SK-N-SH (cell line): ENCODE measurements around the gene TXNDC9. TPM values are rescaled to one million over a fixed set of nuclear protein-coding genes. Genes with fewer than 3 reads are reported as not detected.
A peak's percentile ranks its signal among the peaks of the same experiment; 100 is the strongest.
"Not testable (repeated sequence)": the region's sequence is repeated elsewhere in the genome, so short reads cannot be mapped to it uniquely, and the experiment has no call there.

Experiments
- CTCF ChIA-PET: fragments of 300-600, 350-600 bp; formaldehyde crosslinking; extraction: SDS; loops from one replicate; lab custom pipeline; 2021; lab: Yijun Ruan, JAX
- POLR2A ChIA-PET: fragments of 350-600 bp; sonication (Branson Sonifier 250); formaldehyde crosslinking; extraction: SDS; loops from one replicate; lab custom pipeline; 2020; ENCODE audit warnings: antibody characterized with exemption, inconsistent platforms; lab: Yijun Ruan, JAX
- DNase-seq: peaks from one replicate; pipeline ENCODE4 v3.0.0; 2012
- H2AFZ ChIP-seq: fragments of 200-600 bp; sonication (generic); 2 replicates; pipeline ENCODE4 v1.8.1; 2016; ENCODE audit warnings: antibody characterized with exemption, mild to moderate bottlenecking, low read depth
- H3F3A ChIP-seq: fragments of 200-600 bp; sonication (generic); replicated peaks from 2 replicates; pipeline ENCODE3; 2016; ENCODE audit warnings: antibody characterized with exemption, mild to moderate bottlenecking; ENCODE audit not compliant: insufficient read depth
- H3K27ac ChIP-seq, 2 experiments: fragments of 200-500 bp in 1 of 2; fragments of 200-600 bp in 1 of 2; sonication (Bioruptor generic) in 1 of 2; sonication (generic), shearing (Covaris generic) in 1 of 2; 2 replicates each; pipeline versions ENCODE4 v1.5.1 to v1.6.1; 2014 to 2016; ENCODE audit warnings: low read depth in 2 of 2, inconsistent platforms in 1 of 2, low read length in 1 of 2, mild to moderate bottlenecking in 1 of 2, mixed read lengths in 1 of 2
- H3K27me3 ChIP-seq: fragments of 200-600 bp; sonication (generic), shearing (Covaris generic); 2 replicates; pipeline ENCODE4 v1.6.1; 2016; ENCODE audit warnings: mixed run types; ENCODE audit not compliant: insufficient read depth
- H3K36me3 ChIP-seq, 2 experiments: fragments of 200-500 bp in 1 of 2; fragments of 200-600 bp in 1 of 2; sonication (Bioruptor generic) in 1 of 2; sonication (generic) in 1 of 2; replicated peaks in 1 of 2; 2 replicates each; pipeline versions ENCODE3 to v1.5.1; 2014 to 2016; ENCODE audit warnings: low read length in 1 of 2, mild to moderate bottlenecking in 1 of 2; ENCODE audit not compliant: insufficient read depth in 2 of 2, control insufficient read depth in 1 of 2
- H3K4me1 ChIP-seq, 2 experiments: fragments of 200-500 bp in 1 of 2; fragments of 200-600 bp in 1 of 2; sonication (Bioruptor generic) in 1 of 2; sonication (generic), shearing (Covaris generic) in 1 of 2; 2 replicates each; pipeline versions ENCODE4 v1.5.1 to v1.6.1; 2014 to 2016; ENCODE audit warnings: low read depth in 1 of 2, low read length in 1 of 2, mixed run types in 1 of 2; ENCODE audit not compliant: insufficient read depth in 2 of 2, control insufficient read depth in 1 of 2
- H3K4me2 ChIP-seq: fragments of 200-600 bp; sonication (generic), shearing (Covaris generic); 2 replicates; pipeline ENCODE4 v1.6.1; 2017; ENCODE audit warnings: mixed run types
- H3K4me3 ChIP-seq, 2 experiments: fragments of 200-500 bp in 1 of 2; fragments of 200-600 bp in 1 of 2; sonication (Bioruptor generic) in 1 of 2; sonication (generic), shearing (Covaris generic) in 1 of 2; 2 replicates each; pipeline versions ENCODE4 v1.5.1 to v1.8.1; 2014 to 2016; ENCODE audit warnings: low read depth in 2 of 2, inconsistent platforms in 1 of 2, low read length in 1 of 2, mild to moderate bottlenecking in 1 of 2, mixed read lengths in 1 of 2, moderate library complexity in 1 of 2
- H3K79me2 ChIP-seq: fragments of 200-600 bp; sonication (generic); 2 replicates; pipeline ENCODE4 v1.8.1; 2017; ENCODE audit warnings: mild to moderate bottlenecking; ENCODE audit not compliant: insufficient read depth
- H3K9ac ChIP-seq: fragments of 200-600 bp; sonication (generic); 2 replicates; pipeline ENCODE4 v1.6.1; 2017; ENCODE audit warnings: mixed run types
- H3K9me2 ChIP-seq: fragments of 200-600 bp; sonication (generic); 2 replicates; pipeline ENCODE4 v1.6.1; 2017; ENCODE audit warnings: mixed run types
- H3K9me3 ChIP-seq: fragments of 200-600 bp; sonication (generic); 2 replicates; pipeline ENCODE4 v1.6.1; 2017; ENCODE audit warnings: mixed run types, mild to moderate bottlenecking, moderate library complexity
- H4K20me1 ChIP-seq: fragments of 200-600 bp; sonication (generic); 2 replicates; pipeline ENCODE4 v1.6.1; 2017; ENCODE audit warnings: mild to moderate bottlenecking, mixed run types; ENCODE audit not compliant: insufficient read depth
- EP300 ChIP-seq, 2 experiments: IDR thresholded peaks; 2 replicates each; pipeline versions ENCODE4 v1.4.0 to v1.6.1; 2012; ENCODE audit warnings: borderline replicate concordance in 1 of 2, low read depth in 1 of 2, low read length in 1 of 2
- EZH2phosphoT487 ChIP-seq: fragments of 200-600 bp; sonication (generic); IDR thresholded peaks from 2 replicates; pipeline ENCODE4 v1.6.1; 2017; ENCODE audit warnings: low read depth, mixed run types, mild to moderate bottlenecking, antibody characterized with exemption, moderate library complexity, borderline replicate concordance
- FOSL2 ChIP-seq: IDR thresholded peaks from 2 replicates; pipeline ENCODE4 v1.4.0; 2012; ENCODE audit warnings: low read depth, mild to moderate bottlenecking, moderate library complexity, borderline replicate concordance
- GABPA ChIP-seq: IDR thresholded peaks from 2 replicates; pipeline ENCODE4 v1.4.0; 2012; ENCODE audit warnings: low read depth, mild to moderate bottlenecking
- MEF2A ChIP-seq: IDR thresholded peaks from 2 replicates; pipeline ENCODE4 v1.4.0; 2012; ENCODE audit warnings: low read depth, borderline replicate concordance
- RAD21 ChIP-seq: IDR thresholded peaks from 2 replicates; pipeline ENCODE4 v1.6.1; 2012; ENCODE audit warnings: mild to moderate bottlenecking, low read length
- RCOR1 ChIP-seq: fragments of 150-350 bp; IDR thresholded peaks from 2 replicates; pipeline ENCODE4 v1.6.1; 2017; ENCODE audit warnings: antibody characterized with exemption, low read length
- RXRA ChIP-seq: IDR thresholded peaks from 2 replicates; pipeline ENCODE4 v1.4.0; 2012; ENCODE audit warnings: low read depth, mild to moderate bottlenecking, borderline replicate concordance
- TCF12 ChIP-seq: IDR thresholded peaks from 2 replicates; pipeline ENCODE4 v1.4.0; 2012
- WGBS: methylation state at CpG from one replicate; pipeline ENCODE4 v1.1.6; 2017; ENCODE audit warnings: low lambda C conversion rate; 5-methylcytosine and 5-hydroxymethylcytosine counted together
- polyA plus RNA-seq, 3 experiments: library from polyadenylated mRNA; depleted of rRNA; stranded (reverse); fragments of >200 nt; gene quantifications; 2 replicates each; pipeline ENCODE4 v1.2.3, GENCODE V29; 2012
- TF ChIP-seq, protein P1 (sequence below): IDR thresholded peaks from 2 replicates; pipeline ENCODE4 v1.4.0; 2012; ENCODE audit warnings: low read depth
- TF ChIP-seq, protein P2 (sequence below): IDR thresholded peaks from 2 replicates; pipeline ENCODE4 v1.4.0; 2012; ENCODE audit warnings: low read depth, borderline replicate concordance
- TF ChIP-seq, protein P3 (sequence below): fragments of 200-600 bp; sonication (generic); IDR thresholded peaks from 2 replicates; pipeline ENCODE4 v1.6.1; 2017; ENCODE audit warnings: antibody characterized with exemption, mild to moderate bottlenecking, moderate library complexity
- TF ChIP-seq, protein P4 (sequence below): fragments of 150-350 bp; IDR thresholded peaks from 2 replicates; pipeline ENCODE4 v1.6.1; 2016; ENCODE audit warnings: mild to moderate bottlenecking, low read depth, low read length

Gene TXNDC9
- polyA plus RNA-seq, 1 of the 3 experiments (the other 2 are of a cell fraction) = 19.1 TPM

DNA sequence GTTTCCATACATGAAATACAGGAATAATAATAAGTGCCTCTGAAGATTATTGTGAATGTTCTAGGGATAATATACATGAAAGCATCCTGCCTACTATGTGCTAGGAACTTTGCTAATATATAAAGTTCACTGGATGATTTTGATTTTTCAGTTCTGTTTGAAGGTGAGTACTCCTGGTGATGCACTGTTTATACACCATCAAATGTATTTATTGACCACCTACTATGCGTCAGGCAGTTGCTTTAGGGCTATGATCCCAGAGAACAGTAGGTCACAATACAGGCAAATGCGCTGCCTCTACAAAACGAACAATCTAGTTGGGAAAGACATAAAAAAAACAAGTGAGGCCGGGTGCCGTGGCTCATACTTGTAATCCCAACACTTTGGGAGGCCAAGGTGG lies 10.7 kb downstream of the TXNDC9 start:
- no peaks in the 10 kb centered on the region for H3K9me2 ChIP-seq
- no peaks in the 10 kb centered on the region for H3K27me3 ChIP-seq
- DNase-seq = no peak
- H3K9me3 ChIP-seq = no peaks in the 10 kb centered on the region
- ChIA-PET CTCF (interaction anchor here (2.0 kb wide), 1 partner anchor 11 kb away, joined by 6 read pairs; the partner anchor contains the start of gene TXNDC9), POLR2A (no interaction called here)
- H3K9ac ChIP-seq = no peak overlapping the region
- H3K4me1 ChIP-seq = no peaks in the 10 kb centered on the region
- TF ChIP-seq, protein P1, sequence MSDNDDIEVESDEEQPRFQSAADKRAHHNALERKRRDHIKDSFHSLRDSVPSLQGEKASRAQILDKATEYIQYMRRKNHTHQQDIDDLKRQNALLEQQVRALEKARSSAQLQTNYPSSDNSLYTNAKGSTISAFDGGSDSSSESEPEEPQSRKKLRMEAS = no peak
- TF ChIP-seq TCF12 (no peak), GABPA (no peak)
- H3K79me2 ChIP-seq = peaks cover 38% of the 10 kb centered on the region; the same call in 1 of the 2 replicates
- no peaks in the 10 kb centered on the region for H4K20me1 ChIP-seq
- no peak overlapping the region for H3K4me2 ChIP-seq
- H3K27ac ChIP-seq = peak overlapping the region in 1 of 2 experiments; percentile 54; a peak in 1 of 4 replicates
- H3K36me3 ChIP-seq = peaks cover 46 to 58% of the 10 kb centered on the region in 2 experiments
- peaks cover 19% of the 10 kb centered on the region for H3F3A ChIP-seq
- no peak overlapping the region for H3K4me3 ChIP-seq
- WGBS = 94% methylated on average over 5 of the region's 5 CpGs
- no peak overlapping the region for H2AFZ ChIP-seq

DNA sequence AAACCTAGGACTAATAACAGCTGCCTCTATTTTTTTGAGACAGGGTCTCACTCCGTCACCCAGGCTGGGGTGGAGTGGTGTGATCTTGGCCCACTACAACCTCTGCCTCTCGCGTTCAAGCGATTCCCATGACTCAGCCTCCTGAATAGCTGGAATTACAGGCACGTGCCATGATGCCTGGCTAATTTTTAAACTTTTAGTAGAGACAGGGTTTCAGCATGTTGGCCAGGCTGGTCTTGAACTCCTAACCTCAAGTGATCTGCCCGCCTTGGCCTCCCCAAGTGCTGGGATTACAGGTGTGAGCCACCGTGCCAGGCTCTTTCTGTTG lies 18.3 kb downstream of the TXNDC9 start:
- H4K20me1 ChIP-seq, H3F3A ChIP-seq, H3K4me1 ChIP-seq, H3K27me3 ChIP-seq, H3K27ac ChIP-seq, H2AFZ ChIP-seq, H3K9me2 ChIP-seq, H3K4me3 ChIP-seq, H3K79me2 ChIP-seq, H3K9ac ChIP-seq, H3K4me2 ChIP-seq, POLR2A ChIA-PET, DNase-seq, H3K9me3 ChIP-seq: not testable (repeated sequence)
- CTCF ChIA-PET = interaction anchor here (1.2 to 1.5 kb wide), 3 partner anchors 9 to 172 kb away, joined by 3 to 4 read pairs (median 4); partner anchors contain the start of gene REV1
- H3K36me3 ChIP-seq = peaks cover 38 to 54% of the 10 kb centered on the region in 2 experiments
- 93% methylated on average over 7 of the region's 7 CpGs for WGBS

DNA sequence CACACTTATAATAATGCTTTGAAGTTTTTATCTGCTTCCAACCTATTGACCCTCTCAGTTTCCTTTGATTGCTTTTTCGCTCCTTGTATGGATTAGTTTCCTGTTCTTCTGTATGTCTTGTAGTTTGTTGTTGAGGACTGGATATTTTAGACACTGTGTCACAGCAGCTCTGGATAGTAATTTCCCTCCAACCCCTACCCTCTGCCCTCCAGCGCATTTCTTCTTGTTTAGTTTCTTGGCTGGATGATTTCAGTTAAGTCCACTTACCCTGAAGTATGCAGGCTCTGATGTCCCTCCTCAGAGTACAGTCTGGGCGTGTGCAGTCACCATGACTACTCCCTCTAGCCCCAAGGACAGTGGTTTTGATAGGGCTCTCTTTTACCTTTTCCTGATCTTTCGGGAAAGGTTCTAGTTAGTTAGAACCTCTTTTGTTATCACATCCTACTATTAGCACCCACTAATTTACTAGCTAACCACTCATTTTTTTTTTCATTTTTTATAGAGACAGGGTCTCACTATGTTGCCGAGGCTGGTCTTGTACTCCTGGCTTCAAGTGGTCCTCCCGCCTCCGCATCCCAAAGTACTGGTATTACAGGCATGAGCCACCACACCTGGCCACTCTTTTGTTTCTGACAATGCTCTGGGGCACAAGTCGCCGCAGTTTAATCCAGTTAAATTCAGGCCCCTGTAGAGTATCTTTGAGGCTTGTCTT lies 18.8 kb downstream of the TXNDC9 start:
- no peak overlapping the region for H3K4me3 ChIP-seq
- no peaks in the 10 kb centered on the region for H4K20me1 ChIP-seq
- no peaks in the 10 kb centered on the region for H3K27me3 ChIP-seq
- no peak overlapping the region for H3K4me2 ChIP-seq
- CTCF ChIA-PET = interaction anchor here (1.2 to 1.5 kb wide), 3 partner anchors 8 to 173 kb away, joined by 3 to 4 read pairs (median 4); partner anchors contain the start of gene REV1
- 99% methylated on average over 9 of the region's 9 CpGs for WGBS
- POLR2A ChIA-PET = no interaction called here
- 0 out of 2 replicates have a peak, but pooled peaks cover 3% of the 10 kb centered on the region for H3K79me2 ChIP-seq
- H2AFZ ChIP-seq = no peak overlapping the region
- DNase-seq = no peak
- peaks cover 36 to 50% of the 10 kb centered on the region in 2 experiments for H3K36me3 ChIP-seq
- H3K9ac ChIP-seq = no peak overlapping the region
- H3K9me2 ChIP-seq = no peaks in the 10 kb centered on the region
- H3F3A ChIP-seq = peaks cover 3% of the 10 kb centered on the region
- no peaks in the 10 kb centered on the region for H3K4me1 ChIP-seq
- no peaks in the 10 kb centered on the region for H3K9me3 ChIP-seq
- no peak overlapping the region for H3K27ac ChIP-seq
- TF ChIP-seq, protein P2, sequence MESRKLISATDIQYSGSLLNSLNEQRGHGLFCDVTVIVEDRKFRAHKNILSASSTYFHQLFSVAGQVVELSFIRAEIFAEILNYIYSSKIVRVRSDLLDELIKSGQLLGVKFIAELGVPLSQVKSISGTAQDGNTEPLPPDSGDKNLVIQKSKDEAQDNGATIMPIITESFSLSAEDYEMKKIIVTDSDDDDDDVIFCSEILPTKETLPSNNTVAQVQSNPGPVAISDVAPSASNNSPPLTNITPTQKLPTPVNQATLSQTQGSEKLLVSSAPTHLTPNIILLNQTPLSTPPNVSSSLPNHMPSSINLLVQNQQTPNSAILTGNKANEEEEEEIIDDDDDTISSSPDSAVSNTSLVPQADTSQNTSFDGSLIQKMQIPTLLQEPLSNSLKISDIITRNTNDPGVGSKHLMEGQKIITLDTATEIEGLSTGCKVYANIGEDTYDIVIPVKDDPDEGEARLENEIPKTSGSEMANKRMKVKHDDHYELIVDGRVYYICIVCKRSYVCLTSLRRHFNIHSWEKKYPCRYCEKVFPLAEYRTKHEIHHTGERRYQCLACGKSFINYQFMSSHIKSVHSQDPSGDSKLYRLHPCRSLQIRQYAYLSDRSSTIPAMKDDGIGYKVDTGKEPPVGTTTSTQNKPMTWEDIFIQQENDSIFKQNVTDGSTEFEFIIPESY = no peak
- TF ChIP-seq, protein P3, sequence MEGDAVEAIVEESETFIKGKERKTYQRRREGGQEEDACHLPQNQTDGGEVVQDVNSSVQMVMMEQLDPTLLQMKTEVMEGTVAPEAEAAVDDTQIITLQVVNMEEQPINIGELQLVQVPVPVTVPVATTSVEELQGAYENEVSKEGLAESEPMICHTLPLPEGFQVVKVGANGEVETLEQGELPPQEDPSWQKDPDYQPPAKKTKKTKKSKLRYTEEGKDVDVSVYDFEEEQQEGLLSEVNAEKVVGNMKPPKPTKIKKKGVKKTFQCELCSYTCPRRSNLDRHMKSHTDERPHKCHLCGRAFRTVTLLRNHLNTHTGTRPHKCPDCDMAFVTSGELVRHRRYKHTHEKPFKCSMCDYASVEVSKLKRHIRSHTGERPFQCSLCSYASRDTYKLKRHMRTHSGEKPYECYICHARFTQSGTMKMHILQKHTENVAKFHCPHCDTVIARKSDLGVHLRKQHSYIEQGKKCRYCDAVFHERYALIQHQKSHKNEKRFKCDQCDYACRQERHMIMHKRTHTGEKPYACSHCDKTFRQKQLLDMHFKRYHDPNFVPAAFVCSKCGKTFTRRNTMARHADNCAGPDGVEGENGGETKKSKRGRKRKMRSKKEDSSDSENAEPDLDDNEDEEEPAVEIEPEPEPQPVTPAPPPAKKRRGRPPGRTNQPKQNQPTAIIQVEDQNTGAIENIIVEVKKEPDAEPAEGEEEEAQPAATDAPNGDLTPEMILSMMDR = no peak
- TF ChIP-seq MEF2A (no peak), RXRA (no peak), EZH2phosphoT487 (no peak), FOSL2 (no peak), GABPA (no peak), EP300 (IDR thresholded peaks at IDR 0.05; ENCODE audit: borderline replicate concordance in 1 of 2, low read depth in 1 of 2, low read length in 1 of 2) (no peak), RAD21 (no peak), RCOR1 (no peak)
- TF ChIP-seq, protein P4, sequence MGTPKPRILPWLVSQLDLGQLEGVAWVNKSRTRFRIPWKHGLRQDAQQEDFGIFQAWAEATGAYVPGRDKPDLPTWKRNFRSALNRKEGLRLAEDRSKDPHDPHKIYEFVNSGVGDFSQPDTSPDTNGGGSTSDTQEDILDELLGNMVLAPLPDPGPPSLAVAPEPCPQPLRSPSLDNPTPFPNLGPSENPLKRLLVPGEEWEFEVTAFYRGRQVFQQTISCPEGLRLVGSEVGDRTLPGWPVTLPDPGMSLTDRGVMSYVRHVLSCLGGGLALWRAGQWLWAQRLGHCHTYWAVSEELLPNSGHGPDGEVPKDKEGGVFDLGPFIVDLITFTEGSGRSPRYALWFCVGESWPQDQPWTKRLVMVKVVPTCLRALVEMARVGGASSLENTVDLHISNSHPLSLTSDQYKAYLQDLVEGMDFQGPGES = no peak
